K562 (cell line): ENCODE results near the gene GABRR3. TPM values are rescaled to one million over a fixed set of nuclear protein-coding genes. Genes with fewer than 3 reads are reported as not detected.
"Not testable (repeated sequence)": the region's sequence is repeated elsewhere in the genome, so short reads cannot be mapped to it uniquely, and the experiment has no call there.

Experiments
- ATAC-seq: fragments of 200-7000 bp; cut with Tn5 transposase; 3 replicates; pipeline ENCODE4 v1.9.1; 2020; ENCODE audit warnings: moderate library complexity
- BruUV-seq: library from RNA; stranded (reverse); fragments of 400-500 nt; replicated peaks from 2 replicates; lab custom pipeline; 2021; lab: Mats Ljungman, UMichigan
- CTCF ChIA-PET: fragments of 300-600 bp; formaldehyde crosslinking; extraction: SDS; loops from one replicate; lab custom pipeline; 2021; ENCODE audit warnings: low intra/inter-chr PET ratio; lab: Yijun Ruan, JAX
- POLR2A ChIA-PET: fragments of 300-600, 350-650 bp; sonication (Branson Sonifier 250); formaldehyde crosslinking; extraction: SDS; loops from one replicate; lab custom pipeline; 2021; ENCODE audit warnings: antibody characterized with exemption, inconsistent platforms; lab: Yijun Ruan, JAX
- DNase-seq, 4 experiments: peaks; one replicate each; pipeline versions ENCODE4 v3.0.0 to v3.0.0-alpha.2; 2011 to 2018; ENCODE audit warnings: low spot score in 3 of 4, mixed read lengths in 3 of 4; ENCODE audit errors: extremely low read depth in 1 of 4
- FAIRE-seq: peaks from 2 replicates; lab custom pipeline; 2011; peaks lifted over from hg19 to GRCh38; lab: Jason Lieb, UNC
- H2AFZ ChIP-seq: 2 replicates; pipeline ENCODE4 v1.6.0; 2011; ENCODE audit warnings: low read depth, low read length, control low read depth, inconsistent platforms
- H3K27ac ChIP-seq: fragments of 200-600 bp; 3 replicates; pipeline ENCODE4 v1.8.0; 2011; ENCODE audit warnings: low read depth, mild to moderate bottlenecking, control low read depth, inconsistent platforms, low read length, moderate library complexity, mixed read lengths; ENCODE audit errors: extremely low read depth
- H3K27me3 ChIP-seq, 2 experiments: fragments of 300-600 bp in 1 of 2; 2 replicates in 1 of 2; 3 replicates in 1 of 2; pipeline versions ENCODE4 v1.6.0 to v1.8.0; 2011; ENCODE audit warnings: inconsistent platforms in 2 of 2, low read length in 2 of 2, mild to moderate bottlenecking in 1 of 2, mixed read lengths in 1 of 2, moderate library complexity in 1 of 2; ENCODE audit not compliant: control insufficient read depth in 2 of 2, insufficient read depth in 2 of 2
- H3K36me3 ChIP-seq: fragments of 300-600 bp; 3 replicates; pipeline ENCODE4 v1.8.0; 2011; ENCODE audit warnings: mild to moderate bottlenecking, low read length, inconsistent platforms; ENCODE audit not compliant: control insufficient read depth, insufficient read depth
- H3K4me1 ChIP-seq, 2 experiments: fragments of 200-600 bp in 1 of 2; replicated peaks in 1 of 2; 2 replicates in 1 of 2; 3 replicates in 1 of 2; pipeline versions ENCODE4 v1.5.1 to v1.8.0; 2011; ENCODE audit warnings: inconsistent platforms in 2 of 2, low read length in 2 of 2, mild to moderate bottlenecking in 1 of 2, mixed read lengths in 1 of 2, moderate library complexity in 1 of 2; ENCODE audit not compliant: control insufficient read depth in 2 of 2, insufficient read depth in 2 of 2
- H3K4me2 ChIP-seq: 2 replicates; pipeline ENCODE4 v1.6.1; 2011; ENCODE audit warnings: low read length, control low read depth, inconsistent platforms, mixed read lengths; ENCODE audit not compliant: insufficient read depth
- H3K4me3 ChIP-seq: fragments of 200-600 bp; sonication (generic), shearing (Covaris generic); 2 replicates; pipeline ENCODE4 v1.5.1; 2016; ENCODE audit warnings: control low read depth, inconsistent platforms
- H3K79me2 ChIP-seq: fragments of 200-600 bp; 3 replicates; pipeline ENCODE4 v1.8.0; 2011; ENCODE audit warnings: low read length, inconsistent platforms; ENCODE audit not compliant: control insufficient read depth, insufficient read depth
- H3K9ac ChIP-seq, 2 experiments: 2 replicates each; pipeline versions ENCODE4 v1.6.0 to v1.6.1; 2011; ENCODE audit warnings: low read depth in 2 of 2, low read length in 2 of 2, control low read depth in 1 of 2, inconsistent platforms in 1 of 2, mild to moderate bottlenecking in 1 of 2, mixed read lengths in 1 of 2; ENCODE audit not compliant: insufficient read depth in 1 of 2
- H3K9me1 ChIP-seq: one replicate; pipeline ENCODE4 v1.6.0; 2011; ENCODE audit warnings: inconsistent platforms, mild to moderate bottlenecking, low read length, moderate library complexity; ENCODE audit not compliant: control insufficient read depth, insufficient read depth
- H3K9me3 ChIP-seq: replicated peaks from 2 replicates; pipeline ENCODE4 v1.5.1; 2011; ENCODE audit warnings: low read depth, low read length, inconsistent platforms; ENCODE audit not compliant: control insufficient read depth, insufficient read depth
- H4K20me1 ChIP-seq: replicated peaks from 2 replicates; pipeline ENCODE4 v1.6.1; 2011; ENCODE audit warnings: low read length, inconsistent platforms, mixed read lengths; ENCODE audit not compliant: control insufficient read depth, insufficient read depth
- ATF4 ChIP-seq: fragments of 450-650 bp; formaldehyde crosslinking; IDR thresholded peaks from 2 replicates; pipeline ENCODE4 v1.4.0; 2022; ENCODE audit warnings: mild to moderate bottlenecking, moderate library complexity
- WGBS: fragments of 100-300 bp; shearing (Covaris generic); methylation state at CpG from one replicate; pipeline ENCODE4 v1.1.6; 2016; ENCODE audit warnings: low coverage, mixed read lengths; ENCODE audit not compliant: insufficient coverage; ENCODE audit errors: missing lambda C conversion rate; 5-methylcytosine and 5-hydroxymethylcytosine counted together
- in situ Hi-C: fragments of 300-500 bp; cut with MboI; formaldehyde crosslinking; loops from 4 replicates; pipeline ENCODE4 v1.15.0; 2018; ENCODE audit warnings: inconsistent platforms, mixed read lengths
- intact Hi-C: fragments of 100-400 bp; cut with micrococcal nuclease; formaldehyde crosslinking; loops from 2 replicates; pipeline ENCODE4 v1.14.2; 2022
- polyA plus RNA-seq, 8 experiments: library from polyadenylated mRNA; depleted of rRNA in 4 of 8; stranded (reverse) in 5 of 8; unstranded in 3 of 8; fragments of >200 nt; fragmentation: Nextera tagmentation in 2 of 8; fragmentation: Illumina TruSeq in 1 of 8; extraction: Ambion mirVana in 2 of 8; extraction: Trizol in 1 of 8; gene quantifications; 2 replicates each; pipeline versions ENCODE4 v1.2.1 to v1.2.3, GENCODE V29; 2011 to 2014; ENCODE audit warnings: inconsistent platforms in 1 of 8, missing spikeins in 1 of 8
- total RNA-seq, 7 experiments: library from RNA; depleted of rRNA in 6 of 7; stranded (reverse); fragments of >200 nt in 6 of 7; fragmentation: Illumina TruSeq in 2 of 7; extraction: Trizol in 2 of 7; gene quantifications; 2 replicates each; pipeline versions ENCODE4 v1.2.1 to v1.2.3, GENCODE V29; 2011 to 2021; ENCODE audit warnings: low replicate concordance in 1 of 7

The GABRR3 gene
- total and polyA plus RNA-seq, 9 of the 15 experiments (the other 6 are each of a cell fraction or from before 2014, with no cell fraction given): not detected

- TF ChIP-seq ATF4: no peak
These were observed 22.1 kb downstream of the GABRR3 start (continued) for GRCh38 chr3:98012979-98013378.

- FAIRE-seq, H3K36me3 ChIP-seq, DNase-seq, H3K4me1 ChIP-seq, H3K9me1 ChIP-seq, H3K9ac ChIP-seq, H3K9me3 ChIP-seq, H3K79me2 ChIP-seq, H4K20me1 ChIP-seq, ATAC-seq, H2AFZ ChIP-seq, BruUV-seq, H3K27ac ChIP-seq, in situ Hi-C loops, H3K4me2 ChIP-seq, H3K4me3 ChIP-seq, POLR2A ChIA-PET, intact Hi-C loops, H3K27me3 ChIP-seq, CTCF ChIA-PET: not testable (repeated sequence)
- WGBS: 0% methylated on average over 3 of the region's 4 CpGs
These were observed 24.1 kb downstream of the GABRR3 start for GRCh38 chr3:98010883-98011449.
